Measurements from ENCODE around the gene WLS.
"Not testable (repeated sequence)": the region's sequence is repeated elsewhere in the genome, so short reads cannot be mapped to it uniquely, and the experiment has no call there.

The WLS gene

GRCh38 chr1:68164918-68165317 is 67.4 kb downstream of the WLS start:
- no peak for DNase-seq (ENCODE audit: low spot score)

GRCh38 chr1:68163220-68163619 is 69.1 kb downstream of the WLS start:
- no peak for DNase-seq (ENCODE audit: low spot score)

GRCh38 chr1:68162761-68163160 is 69.6 kb downstream of the WLS start:
- no peak for DNase-seq (ENCODE audit: low spot score)

- DNase-seq (ENCODE audit: low spot score), result not testable (repeated sequence)
Observed at GRCh38 chr1:68161672-68162071, 70.7 kb downstream of the WLS start.

GRCh38 chr1:68160935-68161334 is 71.4 kb downstream of the WLS start:
- DNase-seq (ENCODE audit: low spot score), result not testable (repeated sequence)

GRCh38 chr1:68160021-68160420 is 72.3 kb downstream of the WLS start:
- DNase-seq (ENCODE audit: low spot score), result no peak

GRCh38 chr1:68158837-68159236 is 73.5 kb downstream of the WLS start:
- no peak for DNase-seq (ENCODE audit: low spot score)

GRCh38 chr1:68157416-68157815 is 74.9 kb downstream of the WLS start:
- no peak for DNase-seq (ENCODE audit: low spot score)

GRCh38 chr1:68151690-68152089 is 80.6 kb downstream of the WLS start:
- no peak for DNase-seq (ENCODE audit: low spot score)

- no peak for DNase-seq (ENCODE audit: low spot score)
Observed at GRCh38 chr1:68149907-68150306, 82.4 kb downstream of the WLS start.

- DNase-seq (ENCODE audit: low spot score), result no peak
Observed at GRCh38 chr1:68149110-68149798, 83.1 kb downstream of the WLS start.

GRCh38 chr1:68148631-68149030 is 83.7 kb downstream of the WLS start:
- DNase-seq (ENCODE audit: low spot score), result no peak

- no peak for DNase-seq (ENCODE audit: low spot score)
Observed at GRCh38 chr1:68147534-68148171, 84.7 kb downstream of the WLS start.

GRCh38 chr1:68145418-68146126 is 86.8 kb downstream of the WLS start:
- DNase-seq (ENCODE audit: low spot score), result no peak

- peak; percentile 6 for DNase-seq (ENCODE audit: low spot score)
Observed at GRCh38 chr1:68144856-68145255, 87.5 kb downstream of the WLS start.

- no peak for DNase-seq (ENCODE audit: low spot score)
Observed at GRCh38 chr1:68143633-68144032, 88.7 kb downstream of the WLS start.

GRCh38 chr1:68142461-68142860 is 89.9 kb downstream of the WLS start:
- DNase-seq (ENCODE audit: low spot score), result no peak

GRCh38 chr1:68142036-68142435 is 90.3 kb downstream of the WLS start:
- DNase-seq (ENCODE audit: low spot score), result peak; percentile 33

GRCh38 chr1:68141071-68142021 is 91.0 kb downstream of the WLS start:
- peak; percentile 21 for DNase-seq (ENCODE audit: low spot score)

GRCh38 chr1:68140536-68140935 is 91.8 kb downstream of the WLS start:
- DNase-seq (ENCODE audit: low spot score), result no peak

GRCh38 chr1:68136187-68136586 is 96.1 kb downstream of the WLS start:
- DNase-seq (ENCODE audit: low spot score), result no peak

All from putamen (tissue), 1 donor.